GM12865 (cell line): ENCODE data around the gene DIAPH1.
A peak's percentile ranks its signal among the peaks of the same experiment; 100 is the strongest.

Experiments used
- DNase-seq: peaks from one replicate; pipeline ENCODE4 v3.0.0; 2010; ENCODE audit warnings: low read depth
- H3K4me3 ChIP-seq: 2 replicates; pipeline ENCODE4 v1.5.1; 2011; ENCODE audit warnings: mild to moderate bottlenecking, low read depth, low read length, control low read depth
- TF ChIP-seq, protein P1 (sequence below): IDR thresholded peaks from 2 replicates; pipeline ENCODE4 v1.5.1; 2011; ENCODE audit warnings: low read length, control low read depth, low read depth, inconsistent platforms; ENCODE audit not compliant: insufficient read depth; ENCODE audit errors: missing control alignments

The DIAPH1 gene

GRCh38 chr5:141517880-141518617, 100.8 kb downstream of the DIAPH1 start:
- no peak for DNase-seq
- no peak overlapping the region for H3K4me3 ChIP-seq
- TF ChIP-seq, protein P1, sequence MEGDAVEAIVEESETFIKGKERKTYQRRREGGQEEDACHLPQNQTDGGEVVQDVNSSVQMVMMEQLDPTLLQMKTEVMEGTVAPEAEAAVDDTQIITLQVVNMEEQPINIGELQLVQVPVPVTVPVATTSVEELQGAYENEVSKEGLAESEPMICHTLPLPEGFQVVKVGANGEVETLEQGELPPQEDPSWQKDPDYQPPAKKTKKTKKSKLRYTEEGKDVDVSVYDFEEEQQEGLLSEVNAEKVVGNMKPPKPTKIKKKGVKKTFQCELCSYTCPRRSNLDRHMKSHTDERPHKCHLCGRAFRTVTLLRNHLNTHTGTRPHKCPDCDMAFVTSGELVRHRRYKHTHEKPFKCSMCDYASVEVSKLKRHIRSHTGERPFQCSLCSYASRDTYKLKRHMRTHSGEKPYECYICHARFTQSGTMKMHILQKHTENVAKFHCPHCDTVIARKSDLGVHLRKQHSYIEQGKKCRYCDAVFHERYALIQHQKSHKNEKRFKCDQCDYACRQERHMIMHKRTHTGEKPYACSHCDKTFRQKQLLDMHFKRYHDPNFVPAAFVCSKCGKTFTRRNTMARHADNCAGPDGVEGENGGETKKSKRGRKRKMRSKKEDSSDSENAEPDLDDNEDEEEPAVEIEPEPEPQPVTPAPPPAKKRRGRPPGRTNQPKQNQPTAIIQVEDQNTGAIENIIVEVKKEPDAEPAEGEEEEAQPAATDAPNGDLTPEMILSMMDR, result no peak

GRCh38 chr5:141517312-141517711, 101.5 kb downstream of the DIAPH1 start:
- TF ChIP-seq, protein P1, result no peak
- DNase-seq, result no peak
- no peak overlapping the region for H3K4me3 ChIP-seq

DNA sequence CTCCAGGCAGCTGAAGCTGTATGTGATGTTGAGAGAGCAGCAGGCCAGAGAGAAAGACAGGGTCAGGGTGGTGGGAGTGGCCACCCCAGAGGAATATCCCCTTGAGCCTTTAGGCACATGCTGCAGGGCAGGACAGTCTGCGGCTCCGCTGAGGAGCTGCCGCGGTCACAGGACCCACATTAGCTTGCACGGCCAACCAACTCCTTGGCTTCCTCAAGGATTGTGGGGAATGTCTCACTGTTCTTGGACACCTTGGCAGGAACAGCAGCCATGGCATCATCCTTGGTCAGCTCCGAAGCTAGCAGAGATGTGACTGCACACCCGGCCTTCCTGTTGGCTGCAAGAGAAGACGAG, 102.2 kb downstream of the DIAPH1 start:
- H3K4me3 ChIP-seq, result no peak overlapping the region
- TF ChIP-seq, protein P1, result no peak
- DNase-seq, result no peak

- no peak overlapping the region for H3K4me3 ChIP-seq
- TF ChIP-seq, protein P1, result no peak
- no peak for DNase-seq
Measured at GRCh38 chr5:141515946-141516671, 102.7 kb downstream of the DIAPH1 start.

GRCh38 chr5:141515141-141515540, 103.7 kb downstream of the DIAPH1 start:
- no peak overlapping the region for H3K4me3 ChIP-seq
- DNase-seq, result no peak
- TF ChIP-seq, protein P1, result no peak

DNA sequence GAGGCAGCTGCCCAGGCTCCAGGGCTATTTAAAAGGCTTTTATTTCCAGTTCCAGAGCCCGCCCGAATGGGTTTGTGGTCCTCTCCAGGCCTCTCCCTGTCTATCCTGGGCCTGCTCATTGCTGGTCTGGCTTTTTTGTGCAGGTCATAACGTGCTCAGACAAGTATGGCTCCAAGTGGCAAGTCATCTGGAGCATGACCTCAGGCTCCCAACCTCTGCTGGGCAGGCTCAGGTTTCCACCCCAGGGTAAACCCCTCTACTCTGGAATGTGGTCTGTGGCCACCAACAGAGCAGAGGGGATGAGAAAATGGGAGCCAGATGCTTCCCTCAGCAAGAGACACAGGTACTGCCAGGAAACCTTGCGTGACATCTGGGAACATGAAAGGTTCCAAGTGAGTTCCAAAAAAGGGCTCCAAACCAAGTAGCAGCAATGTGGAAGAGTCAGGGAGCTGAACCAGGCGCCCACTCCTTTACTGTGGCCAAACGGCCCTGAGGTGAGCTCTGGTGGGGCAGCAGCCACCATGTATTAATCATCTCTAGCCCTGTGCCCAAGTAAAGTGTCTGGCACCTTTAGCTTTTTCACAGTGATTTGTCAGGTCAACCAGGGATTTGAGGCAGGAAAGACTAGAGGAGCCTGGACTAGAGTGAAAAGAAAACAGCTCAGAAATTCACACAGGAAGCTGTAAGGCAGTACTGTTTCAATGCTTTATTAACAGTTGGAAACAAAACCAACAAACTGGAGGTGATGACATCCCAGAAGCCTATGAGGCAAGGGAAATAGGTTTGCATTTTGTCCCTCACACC, 104.3 kb downstream of the DIAPH1 start:
- peak; percentile 53 for DNase-seq
- peak overlapping the region; percentile 17 for H3K4me3 ChIP-seq
- TF ChIP-seq, protein P1, result no peak
